A673 (cell line): ENCODE data around the gene HS1BP3. TPM values are rescaled to one million over a fixed set of nuclear protein-coding genes. Genes with fewer than 3 reads are reported as not detected.

Experiments used
- BruUV-seq: library from RNA; stranded (reverse); fragments of 400-500 nt; replicated peaks from 2 replicates; lab custom pipeline; 2021; lab: Mats Ljungman, UMichigan
- CTCF ChIA-PET: fragments of 300-600 bp; sonication (Branson Sonifier 250); formaldehyde crosslinking; loops from one replicate; lab custom pipeline; 2022; ENCODE audit warnings: antibody characterized with exemption; lab: Charles Lee
- POLR2A ChIA-PET: fragments of 300-600 bp; sonication (Branson Sonifier 250); formaldehyde crosslinking; loops from one replicate; lab custom pipeline; 2022; ENCODE audit warnings: antibody characterized with exemption; ENCODE audit not compliant: low non-redundant PET; lab: Charles Lee
- DNase-seq: peaks from one replicate; pipeline ENCODE4 v3.0.0-alpha.2; 2015; ENCODE audit warnings: low spot score
- H3K27ac ChIP-seq: fragments of 200-600 bp; sonication (generic); 2 replicates; pipeline ENCODE4 v1.5.1; 2016; ENCODE audit warnings: mixed run types, low read depth, mild to moderate bottlenecking, mixed read lengths, antibody characterized with exemption, low read length; ENCODE audit not compliant: poor library complexity, severe bottlenecking
- H3K27me3 ChIP-seq: fragments of 200-600 bp; sonication (generic); replicated peaks from 2 replicates; pipeline ENCODE4 v1.6.1; 2017; ENCODE audit warnings: mixed run types, low read depth, mild to moderate bottlenecking, mixed read lengths, antibody characterized with exemption, low read length; ENCODE audit not compliant: insufficient read depth, poor library complexity
- H3K36me3 ChIP-seq: fragments of 200-600 bp; sonication (generic); 2 replicates; pipeline ENCODE4 v1.6.1; 2016; ENCODE audit warnings: mixed run types, mild to moderate bottlenecking, mixed read lengths, antibody characterized with exemption, low read length; ENCODE audit not compliant: insufficient read depth, poor library complexity, severe bottlenecking
- H3K4me1 ChIP-seq: fragments of 200-600 bp; sonication (generic); 2 replicates; pipeline ENCODE4 v1.6.1; 2017; ENCODE audit warnings: mixed run types, mild to moderate bottlenecking, mixed read lengths, antibody characterized with exemption, low read length; ENCODE audit not compliant: insufficient read depth, poor library complexity, severe bottlenecking
- H3K4me3 ChIP-seq: fragments of 200-600 bp; sonication (generic); 2 replicates; pipeline ENCODE4 v1.5.1; 2016; ENCODE audit warnings: low read depth, mixed run types, mild to moderate bottlenecking, mixed read lengths, low read length; ENCODE audit not compliant: poor library complexity, severe bottlenecking
- H3K9me3 ChIP-seq: fragments of 200-600 bp; sonication (generic); 2 replicates; pipeline ENCODE4 v1.6.1; 2016; ENCODE audit warnings: mixed run types, low read depth, mild to moderate bottlenecking, mixed read lengths, antibody characterized with exemption, low read length; ENCODE audit not compliant: poor library complexity, severe bottlenecking
- EZH2 ChIP-seq: fragments of 200-600 bp; sonication (generic); IDR thresholded peaks from 2 replicates; pipeline ENCODE4 v1.6.1; 2017; ENCODE audit warnings: borderline replicate concordance, low read depth, mild to moderate bottlenecking, mixed read lengths, antibody characterized with exemption, low read length; ENCODE audit not compliant: poor library complexity, severe bottlenecking
- intact Hi-C: fragments of 100-400 bp; cut with micrococcal nuclease; formaldehyde crosslinking; loops from one replicate; pipeline ENCODE4 v1.10.0; 2022; ENCODE audit not compliant: unreplicated experiment
- total RNA-seq: library from RNA; stranded (reverse); gene quantifications from 2 replicates; pipeline ENCODE4 v1.2.3, GENCODE V29; 2021
- TF ChIP-seq, protein P1 (sequence below): fragments of 300-800, 200-600 bp; sonication (generic); conservative IDR thresholded peaks from 2 replicates; pipeline ENCODE4 v1.5.1; 2017; ENCODE audit warnings: low read depth, mild to moderate bottlenecking, antibody characterized with exemption, low read length, moderate library complexity, mixed read lengths

HS1BP3 gene
- total RNA-seq, 1 experiment from 2014 or later: 12.6 TPM

DNA sequence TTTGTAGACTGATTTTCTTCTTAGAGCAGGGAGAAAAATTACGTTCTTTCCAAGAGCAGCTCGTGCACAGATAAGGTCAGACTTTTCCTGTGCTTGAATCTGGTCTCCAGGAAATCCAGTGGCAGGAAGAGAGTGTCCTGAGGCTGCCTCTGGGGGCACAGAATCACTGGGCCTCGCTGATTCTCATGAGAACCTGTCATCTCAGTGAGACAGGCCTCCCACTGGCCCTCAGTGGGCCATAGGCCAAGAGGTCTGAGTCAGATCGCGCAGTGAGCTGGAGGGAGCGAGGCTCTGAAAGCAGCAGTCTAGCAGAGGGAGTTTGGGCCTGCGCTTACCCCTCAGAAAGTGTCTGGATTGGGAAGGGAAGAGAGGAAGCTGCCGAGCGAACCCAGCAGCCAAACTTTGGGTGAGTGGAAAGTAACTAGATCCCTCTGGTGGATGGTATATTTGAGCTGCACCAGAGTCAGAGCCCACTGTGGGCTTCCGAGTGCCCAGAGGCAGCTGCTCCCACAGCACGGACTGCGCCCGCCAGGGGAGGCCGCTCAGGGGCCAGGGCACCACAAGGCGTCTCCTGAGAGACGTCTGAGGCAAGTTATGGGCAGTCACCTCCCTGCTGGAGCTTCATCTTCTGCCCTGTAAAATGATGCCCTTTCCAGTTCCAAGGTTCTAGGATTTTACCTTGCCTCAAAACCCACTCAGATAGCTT lies 24.2 kb upstream of the HS1BP3 start:
- Histone ChIP-seq H3K27ac (no peak overlapping the region), H3K4me1 (no peaks in the 10 kb centered on the region), H3K4me3 (no peak overlapping the region), H3K36me3 (no peaks in the 10 kb centered on the region), H3K27me3 (peaks cover 44% of the 10 kb centered on the region), H3K9me3 (no peaks in the 10 kb centered on the region)
- ChIA-PET CTCF (no interaction called here), POLR2A (no interaction called here)
- DNase-seq: no peak
- TF ChIP-seq, protein P1, sequence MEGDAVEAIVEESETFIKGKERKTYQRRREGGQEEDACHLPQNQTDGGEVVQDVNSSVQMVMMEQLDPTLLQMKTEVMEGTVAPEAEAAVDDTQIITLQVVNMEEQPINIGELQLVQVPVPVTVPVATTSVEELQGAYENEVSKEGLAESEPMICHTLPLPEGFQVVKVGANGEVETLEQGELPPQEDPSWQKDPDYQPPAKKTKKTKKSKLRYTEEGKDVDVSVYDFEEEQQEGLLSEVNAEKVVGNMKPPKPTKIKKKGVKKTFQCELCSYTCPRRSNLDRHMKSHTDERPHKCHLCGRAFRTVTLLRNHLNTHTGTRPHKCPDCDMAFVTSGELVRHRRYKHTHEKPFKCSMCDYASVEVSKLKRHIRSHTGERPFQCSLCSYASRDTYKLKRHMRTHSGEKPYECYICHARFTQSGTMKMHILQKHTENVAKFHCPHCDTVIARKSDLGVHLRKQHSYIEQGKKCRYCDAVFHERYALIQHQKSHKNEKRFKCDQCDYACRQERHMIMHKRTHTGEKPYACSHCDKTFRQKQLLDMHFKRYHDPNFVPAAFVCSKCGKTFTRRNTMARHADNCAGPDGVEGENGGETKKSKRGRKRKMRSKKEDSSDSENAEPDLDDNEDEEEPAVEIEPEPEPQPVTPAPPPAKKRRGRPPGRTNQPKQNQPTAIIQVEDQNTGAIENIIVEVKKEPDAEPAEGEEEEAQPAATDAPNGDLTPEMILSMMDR: no peak
- no peak for TF ChIP-seq EZH2
- intact Hi-C loops: no loop called here
- BruUV-seq: no TSS peak

DNA sequence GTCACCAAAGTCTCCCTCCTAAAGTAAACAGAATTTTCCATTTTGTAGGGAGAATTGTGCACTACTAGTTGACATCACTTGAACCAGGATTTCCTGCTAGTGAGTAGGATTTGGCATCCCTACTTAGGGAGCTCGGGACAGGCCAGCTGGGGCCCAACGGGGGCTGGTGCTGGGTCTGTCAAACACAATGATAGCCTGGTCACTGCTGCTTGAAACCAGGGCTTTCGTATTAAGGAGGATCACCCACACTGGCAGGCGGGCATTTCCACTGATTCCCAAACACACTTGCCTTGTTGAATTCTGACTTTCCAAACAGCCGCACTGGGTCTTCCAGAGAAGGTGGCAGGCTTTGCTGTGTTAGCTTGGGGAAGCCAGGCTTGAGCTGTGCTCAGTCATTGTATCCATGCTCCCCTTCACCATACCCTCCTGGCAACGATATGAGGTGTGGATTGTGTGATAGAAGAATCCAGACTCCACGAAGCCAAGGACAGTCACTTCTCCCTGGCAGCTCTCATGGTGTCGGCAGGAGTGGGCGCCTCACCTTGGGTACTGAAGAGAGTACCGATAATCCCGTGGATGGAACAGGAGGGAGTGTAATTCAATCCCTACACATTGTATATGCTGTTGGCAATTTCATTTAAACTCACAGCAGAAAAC lies 23.5 kb upstream of the HS1BP3 start:
- Histone ChIP-seq H3K27ac (no peak overlapping the region), H3K9me3 (no peaks in the 10 kb centered on the region), H3K36me3 (no peaks in the 10 kb centered on the region), H3K27me3 (peaks cover 51% of the 10 kb centered on the region), H3K4me3 (no peak overlapping the region), H3K4me1 (no peaks in the 10 kb centered on the region)
- intact Hi-C loops: no loop called here
- CTCF ChIA-PET: no interaction called here
- POLR2A ChIA-PET: no interaction called here
- TF ChIP-seq, protein P1: no peak
- TF ChIP-seq EZH2: no peak
- no peak for DNase-seq
- BruUV-seq: no TSS peak

DNA sequence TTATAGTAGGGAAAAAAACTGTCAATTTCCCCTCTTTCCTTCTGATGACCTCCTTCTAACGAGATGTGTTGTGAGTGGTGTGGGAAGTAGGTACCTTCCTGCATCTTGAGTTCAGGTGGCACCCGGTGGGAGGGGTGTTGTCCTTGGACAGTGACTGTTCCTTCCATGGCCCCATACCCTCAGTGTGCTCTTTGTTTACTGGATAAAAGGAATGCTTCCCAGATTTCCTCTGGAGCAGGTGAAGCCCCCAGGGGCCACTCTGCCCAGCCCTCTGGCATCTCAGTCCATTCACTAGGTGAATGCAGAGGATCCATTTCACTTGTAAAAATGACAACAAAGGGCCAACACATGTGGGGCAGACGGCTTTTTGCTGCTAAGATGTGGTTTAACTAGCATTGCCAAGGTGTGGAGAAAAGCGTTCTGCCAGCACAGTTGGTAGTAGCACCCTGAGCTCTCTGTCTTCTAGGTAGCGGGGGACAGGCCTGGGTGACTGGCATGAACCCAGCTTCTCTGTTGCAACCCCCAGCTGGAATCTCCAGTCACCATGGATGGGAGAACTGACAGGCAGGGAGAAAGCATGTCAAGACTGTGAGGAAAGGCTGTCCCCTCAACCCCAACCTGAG lies 22.9 kb upstream of the HS1BP3 start:
- TF ChIP-seq, protein P1: no peak
- no peak for TF ChIP-seq EZH2
- no TSS peak for BruUV-seq

More for the DNA sequence above, 22.9 kb upstream of the HS1BP3 start:
- intact Hi-C loops: no loop called here
- ChIA-PET CTCF (no interaction called here), POLR2A (no interaction called here)
- H3K4me3 ChIP-seq: no peak overlapping the region
- H3K4me1 ChIP-seq: no peaks in the 10 kb centered on the region
- DNase-seq: no peak
- peaks cover 57% of the 10 kb centered on the region for H3K27me3 ChIP-seq
- H3K36me3 ChIP-seq: no peaks in the 10 kb centered on the region
- no peaks in the 10 kb centered on the region for H3K9me3 ChIP-seq
- no peak overlapping the region for H3K27ac ChIP-seq
